ENCODE measurements around the gene PTPRR. TPM values are rescaled to one million over a fixed set of nuclear protein-coding genes. Genes with fewer than 3 reads are reported as not detected.

PTPRR gene
- polyA plus RNA-seq, 1 of the 3 experiments (the other 2 are of a cell fraction), result 1.4 TPM

GRCh38 chr12:70748809-70749208 lies 171.7 kb downstream of the PTPRR start:
- WGBS (ENCODE audit: low lambda C conversion rate), result 65% methylated on average over 1 of the region's 1 CpG
- H3K36me3 ChIP-seq (replicated peaks in 1 of 2; ENCODE audit: control insufficient read depth in 1 of 2, insufficient read depth in 2 of 2, low read length in 1 of 2), result no peaks in the 10 kb centered on the region
- H3K4me3 ChIP-seq (ENCODE audit: low read depth in 2 of 2, low read length in 1 of 2), result no peak overlapping the region
- no peaks in the 10 kb centered on the region for H4K20me1 ChIP-seq (ENCODE audit: insufficient read depth)
- no peaks in the 10 kb centered on the region for H3F3A ChIP-seq (replicated peaks; ENCODE audit: insufficient read depth)
- no peaks in the 10 kb centered on the region for H3K9me3 ChIP-seq
- H3K27me3 ChIP-seq (ENCODE audit: insufficient read depth), result no peaks in the 10 kb centered on the region
- TF ChIP-seq RAD21 (IDR thresholded peaks at IDR 0.05; ENCODE audit: low read length) (no peak), YY1 (IDR thresholded peaks at IDR 0.05; ENCODE audit: low read depth) (no peak), ZBTB33 (IDR thresholded peaks at IDR 0.05; ENCODE audit: borderline replicate concordance, low read depth) (no peak), USF1 (IDR thresholded peaks at IDR 0.05; ENCODE audit: borderline replicate concordance, low read depth) (no peak)
- no peaks in the 10 kb centered on the region for H3K79me2 ChIP-seq (ENCODE audit: insufficient read depth)
- no peak overlapping the region for H3K27ac ChIP-seq (ENCODE audit: low read depth in 2 of 2, low read length in 1 of 2)
- no peak overlapping the region for H2AFZ ChIP-seq (ENCODE audit: low read depth)
- DNase-seq, result no peak
- POLR2A ChIA-PET, result no interaction called here
- CTCF ChIA-PET, result interaction anchor here (1.0 kb wide), 1 partner anchor 100 kb away, joined by 3 read pairs; no protein-coding TSS in a partner anchor
- H3K9ac ChIP-seq, result no peak overlapping the region
- no peak overlapping the region for H3K4me2 ChIP-seq
- no peaks in the 10 kb centered on the region for H3K9me2 ChIP-seq
- no peaks in the 10 kb centered on the region; a peak in 1 of 4 replicates for H3K4me1 ChIP-seq (ENCODE audit: control insufficient read depth in 1 of 2, insufficient read depth in 2 of 2, low read depth in 1 of 2, low read length in 1 of 2)

GRCh38 chr12:70747445-70748260 lies 172.9 kb downstream of the PTPRR start:
- Histone ChIP-seq H3F3A (replicated peaks; ENCODE audit: insufficient read depth) (no peaks in the 10 kb centered on the region), H3K27me3 (ENCODE audit: insufficient read depth) (no peaks in the 10 kb centered on the region), H3K36me3 (replicated peaks in 1 of 2; ENCODE audit: control insufficient read depth in 1 of 2, insufficient read depth in 2 of 2, low read length in 1 of 2) (no peaks in the 10 kb centered on the region), H3K9me3 (no peaks in the 10 kb centered on the region), H3K4me1 (ENCODE audit: control insufficient read depth in 1 of 2, insufficient read depth in 2 of 2, low read depth in 1 of 2, low read length in 1 of 2) (no peaks in the 10 kb centered on the region; a peak in 1 of 4 replicates), H3K9me2 (no peaks in the 10 kb centered on the region), H3K79me2 (ENCODE audit: insufficient read depth) (no peaks in the 10 kb centered on the region), H3K9ac (no peak overlapping the region), H2AFZ (ENCODE audit: low read depth) (no peak overlapping the region), H3K4me3 (ENCODE audit: low read depth in 2 of 2, low read length in 1 of 2) (no peak overlapping the region), H4K20me1 (ENCODE audit: insufficient read depth) (no peaks in the 10 kb centered on the region), H3K4me2 (no peak overlapping the region), H3K27ac (ENCODE audit: low read depth in 2 of 2, low read length in 1 of 2) (no peak overlapping the region)
- no peak for DNase-seq
- 64% methylated on average over 6 of the region's 6 CpGs for WGBS (ENCODE audit: low lambda C conversion rate)
- ChIA-PET POLR2A (no interaction called here), CTCF (interaction anchor here (0.6 to 1.9 kb wide), 4 partner anchors 11 to 868 kb away, joined by 3 to 7 read pairs (median 4); no protein-coding TSS in a partner anchor)
- TF ChIP-seq USF1 (IDR thresholded peaks at IDR 0.05; ENCODE audit: borderline replicate concordance, low read depth) (no peak), MXI1 (IDR thresholded peaks at IDR 0.05; ENCODE audit: low read depth, low read length) (no peak), FOXJ3 (CRISPR knock-in tag; IDR thresholded peaks at IDR 0.05) (no peak), REST (IDR thresholded peaks at IDR 0.05; ENCODE audit: low read depth, low read length) (no peak), FOSL2 (IDR thresholded peaks at IDR 0.05; ENCODE audit: borderline replicate concordance, low read depth) (no peak), TEAD4 (IDR thresholded peaks at IDR 0.05; ENCODE audit: borderline replicate concordance, insufficient read depth) (no peak), IRF3 (IDR thresholded peaks at IDR 0.05; ENCODE audit: low read depth, low read length) (no peak), JUND (IDR thresholded peaks at IDR 0.05) (no peak), MEF2A (IDR thresholded peaks at IDR 0.05; ENCODE audit: borderline replicate concordance, low read depth) (no peak), EZH2phosphoT487 (IDR thresholded peaks at IDR 0.05; ENCODE audit: borderline replicate concordance, low read depth) (no peak), SMC3 (IDR thresholded peaks at IDR 0.05; ENCODE audit: low read depth, low read length) (no peak), SIN3A (IDR thresholded peaks at IDR 0.05; ENCODE audit: borderline replicate concordance, low read depth, low read length) (no peak)
